SIG-M5 treated with dmso at 0.1 percent for 504 hours (cell line): ENCODE measurements around the gene PKIG.
A peak's percentile ranks its signal among the peaks of the same experiment; 100 is the strongest.
"Not testable (repeated sequence)": the region's sequence is repeated elsewhere in the genome, so short reads cannot be mapped to it uniquely, and the experiment has no call there.

Experiments
- DNase-seq: peaks from one replicate; lab custom pipeline; 2025; ENCODE audit not compliant: unreplicated experiment; lab: John Stamatoyannopoulos, UW

Gene PKIG

DNA sequence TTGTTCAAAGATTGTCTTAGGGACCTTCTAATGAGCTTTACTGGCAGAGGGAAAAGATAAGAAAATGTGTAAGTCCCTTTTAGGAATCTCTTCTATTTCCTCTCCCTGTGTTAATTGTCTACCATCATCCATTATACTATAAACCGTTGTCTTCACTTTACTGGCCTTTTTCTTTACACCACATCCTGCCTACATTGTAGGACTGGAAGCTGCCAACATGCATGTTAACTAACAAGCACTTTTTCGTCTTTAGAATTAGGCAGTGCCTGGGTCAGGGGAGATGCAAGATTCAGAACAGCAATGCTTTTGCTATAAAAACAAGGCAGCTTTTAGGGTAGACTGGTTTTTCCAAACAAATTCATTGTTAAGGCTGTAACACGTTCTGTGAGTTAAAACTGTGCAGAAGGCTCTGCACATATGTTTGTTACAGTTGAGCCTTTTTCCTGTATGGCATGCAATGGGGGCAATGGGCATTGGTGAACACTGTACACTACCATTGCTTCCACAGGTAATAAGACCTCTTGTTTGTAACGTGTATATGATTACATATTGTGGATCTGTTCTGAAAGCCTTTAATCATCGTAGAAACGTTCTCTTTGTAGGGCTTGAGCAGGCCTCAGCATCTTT is 10.9 kb upstream of the PKIG start:
- no peak for DNase-seq

- no peak for DNase-seq
Observed at GRCh38 chr20:44572551-44573500, 9.6 kb upstream of the PKIG start.

DNA sequence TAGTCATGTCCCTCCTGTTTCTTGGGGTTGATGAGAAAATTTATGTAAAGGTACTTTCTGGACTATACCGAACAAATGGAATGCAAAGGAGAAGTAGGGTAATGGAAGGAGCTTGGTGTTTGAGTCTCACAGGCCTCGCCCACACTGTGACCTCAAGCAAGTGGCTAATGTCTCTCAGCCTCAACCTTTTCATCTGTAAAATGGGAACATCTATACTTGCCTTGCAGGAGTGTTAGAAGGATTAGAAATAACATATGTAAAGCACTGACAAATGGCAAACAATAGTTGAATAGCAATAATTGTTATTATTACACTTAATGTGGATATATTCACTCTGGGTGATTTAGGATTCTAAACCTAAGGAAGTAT is 8.9 kb upstream of the PKIG start:
- DNase-seq = no peak

DNA sequence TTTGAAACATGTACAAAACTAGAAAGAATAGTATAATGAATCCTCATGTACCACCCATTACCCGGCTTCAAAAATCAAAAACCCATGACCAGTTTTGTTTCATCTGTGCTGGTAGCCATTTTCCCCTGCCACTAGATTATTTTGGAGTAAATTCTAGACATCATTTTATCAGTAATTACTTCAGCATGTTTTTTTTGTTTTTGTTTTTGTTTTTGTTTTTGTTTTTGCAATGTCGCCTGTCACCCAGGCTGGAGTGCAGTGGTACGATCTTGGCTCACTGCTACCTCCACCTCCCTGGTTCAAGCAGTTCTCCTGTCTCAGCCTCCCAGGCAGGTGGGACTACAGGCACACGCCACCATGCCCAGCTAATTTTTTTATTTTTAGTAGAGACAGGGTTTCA is 8.0 kb upstream of the PKIG start:
- no peak for DNase-seq

- peak; percentile 82 for DNase-seq
Observed at GRCh38 chr20:44576297-44576696, 6.1 kb upstream of the PKIG start.

GRCh38 chr20:44579313-44580081 is 2.9 kb upstream of the PKIG start:
- DNase-seq = no peak

DNA sequence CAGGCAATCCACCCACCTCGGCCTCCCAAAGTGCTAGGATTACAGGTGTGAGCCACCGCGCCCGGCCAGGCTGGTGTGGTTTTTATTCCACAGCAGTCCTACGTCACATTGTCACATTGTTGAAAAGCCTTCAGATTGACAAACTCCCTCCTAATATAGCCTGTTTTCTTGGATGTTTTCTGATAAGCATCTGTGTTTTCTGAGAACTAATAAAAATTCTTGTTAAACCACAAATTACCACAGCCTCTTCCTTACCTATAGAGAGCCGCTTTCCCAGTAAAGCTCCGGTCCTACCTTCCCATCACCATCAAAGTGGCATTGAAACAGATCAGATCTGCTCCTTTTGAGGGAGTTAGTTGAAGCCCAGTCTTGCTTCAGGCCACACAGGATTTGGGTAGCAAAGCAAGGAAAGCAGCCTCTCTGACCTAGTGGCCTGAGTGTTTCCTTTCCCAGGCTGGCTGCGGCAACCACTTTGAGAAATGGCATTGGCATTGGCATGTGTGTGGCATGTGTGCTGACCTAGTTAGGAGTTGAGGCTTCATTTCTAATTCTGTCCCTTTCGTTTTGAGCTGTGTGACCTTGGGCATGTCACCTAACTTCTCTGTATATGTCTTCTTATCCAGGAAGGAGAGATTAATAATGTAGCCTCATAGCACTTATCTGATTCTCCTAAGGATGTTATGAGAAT is 1.7 kb upstream of the PKIG start:
- DNase-seq = no peak

GRCh38 chr20:44581515-44581914 is 864 bp upstream of the PKIG start:
- DNase-seq = no peak

GRCh38 chr20:44583157-44583556 is 778 bp downstream of the PKIG start:
- DNase-seq = no peak

GRCh38 chr20:44584162-44584561 is 1.8 kb downstream of the PKIG start:
- no peak for DNase-seq

- DNase-seq = no peak
Observed at GRCh38 chr20:44585057-44585963, 2.9 kb downstream of the PKIG start.

- DNase-seq = peak; percentile 70
Observed at GRCh38 chr20:44586289-44586911, 4.0 kb downstream of the PKIG start.

GRCh38 chr20:44587035-44587980 is 4.9 kb downstream of the PKIG start:
- DNase-seq = no peak

- DNase-seq = not testable (repeated sequence)
Observed at GRCh38 chr20:44588321-44588720, 5.9 kb downstream of the PKIG start.

GRCh38 chr20:44589537-44589936 is 7.2 kb downstream of the PKIG start:
- DNase-seq = no peak

GRCh38 chr20:44590980-44591778 is 8.8 kb downstream of the PKIG start:
- no peak for DNase-seq

- DNase-seq = no peak
Observed at GRCh38 chr20:44592366-44592765, 10.0 kb downstream of the PKIG start.

GRCh38 chr20:44593751-44594150 is 11.4 kb downstream of the PKIG start:
- DNase-seq = peak; percentile 49
